NCI-H748 (cell line): ENCODE measurements around the gene ARHGEF40.

Experiments used
- DNase-seq: peaks from one replicate; lab custom pipeline; 2025; ENCODE audit not compliant: unreplicated experiment; lab: John Stamatoyannopoulos, UW

The ARHGEF40 gene

GRCh38 chr14:21109377-21110138, 39.5 kb downstream of the ARHGEF40 start:
- DNase-seq, result peak; percentile 27

GRCh38 chr14:21112255-21112654, 42.2 kb downstream of the ARHGEF40 start:
- no peak for DNase-seq

DNA sequence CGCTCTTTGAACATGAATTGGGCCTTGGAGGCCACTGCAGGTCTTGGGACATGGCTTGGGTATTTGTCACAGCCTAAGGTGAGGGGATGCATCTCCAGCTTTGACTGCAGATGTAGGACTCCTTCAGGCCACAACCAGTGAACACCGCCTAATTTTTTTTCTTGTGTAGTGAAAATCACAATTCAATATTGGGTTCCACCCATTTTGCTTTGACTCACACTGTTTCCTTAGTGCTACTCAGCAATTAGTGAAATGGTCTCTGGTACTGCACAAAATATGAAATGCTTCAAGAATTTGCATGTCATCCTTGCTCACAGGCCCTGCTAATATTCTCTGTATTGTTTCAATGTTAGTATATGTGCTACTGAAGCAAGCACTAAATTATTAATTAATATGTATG, 43.3 kb downstream of the ARHGEF40 start:
- DNase-seq, result no peak

DNA sequence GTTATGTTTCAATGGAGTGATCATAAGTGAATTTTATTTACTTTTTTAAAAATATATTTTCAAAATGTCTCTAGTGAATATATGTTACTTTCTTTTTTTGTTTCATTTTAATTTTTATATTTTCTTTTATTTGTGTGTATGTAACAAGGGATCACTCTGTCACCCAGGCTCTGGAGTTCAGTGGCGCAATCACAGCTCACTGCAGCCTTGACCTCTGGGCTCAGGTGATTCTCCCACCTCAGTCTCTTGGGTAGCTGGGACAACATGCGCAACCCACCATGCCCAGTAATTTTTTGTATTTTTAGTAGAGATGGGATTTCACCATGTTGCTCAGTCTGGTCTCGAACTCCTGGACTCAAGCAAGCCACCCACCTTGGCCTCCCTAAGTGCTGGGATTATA, 48.8 kb downstream of the ARHGEF40 start:
- DNase-seq, result no peak

- no peak for DNase-seq
Observed at GRCh38 chr14:21120686-21121085, 50.6 kb downstream of the ARHGEF40 start.

DNA sequence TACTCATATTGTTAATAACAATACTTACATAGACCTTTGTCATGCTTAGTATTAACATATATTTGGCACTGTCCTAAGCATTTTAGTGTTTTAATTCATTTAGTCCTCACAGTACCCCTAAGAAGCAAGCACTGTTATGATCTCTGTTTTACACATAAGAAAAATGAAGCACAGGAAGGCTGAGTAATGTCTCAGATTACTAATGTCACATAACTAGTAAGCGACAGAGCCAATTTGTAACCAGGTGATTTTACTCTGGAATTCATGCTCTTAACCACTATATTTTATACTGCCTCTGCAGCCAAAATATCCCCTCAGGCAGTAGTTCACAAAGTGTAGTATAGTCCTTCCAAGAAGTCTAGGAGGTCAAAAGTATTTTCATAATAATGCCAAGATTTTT, 51.0 kb downstream of the ARHGEF40 start:
- DNase-seq, result no peak

- DNase-seq, result no peak
Observed at GRCh38 chr14:21123429-21123828, 53.3 kb downstream of the ARHGEF40 start.

DNA sequence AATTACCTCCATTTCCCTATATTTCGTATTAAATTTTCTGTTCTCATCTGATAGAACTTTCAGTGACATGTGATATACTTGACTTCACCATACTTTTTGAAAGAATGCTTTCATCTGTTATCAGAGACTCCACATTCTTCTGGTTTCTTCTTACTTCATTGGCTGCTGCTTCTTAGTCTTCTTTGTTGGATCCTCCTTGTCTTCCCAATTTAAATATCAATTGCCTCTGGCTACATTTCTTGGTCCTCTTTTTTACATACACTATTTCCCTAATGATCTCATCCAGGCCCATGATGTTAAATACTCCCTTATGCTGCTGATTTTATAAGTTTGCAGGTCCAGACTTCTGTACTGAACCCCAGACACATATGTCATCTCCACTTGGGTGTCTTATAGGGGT, 63.8 kb downstream of the ARHGEF40 start:
- no peak for DNase-seq

- peak; percentile 26 for DNase-seq
Observed at GRCh38 chr14:21136024-21136423, 65.9 kb downstream of the ARHGEF40 start.
